Liver (tissue), 9 donors: ENCODE measurements around the gene PPP1R14C. TPM values are rescaled to one million over a fixed set of nuclear protein-coding genes. Genes with fewer than 3 reads are reported as not detected.

Experiments
- DNase-seq: peaks from one replicate; pipeline ENCODE4 v3.0.0-alpha.2; 2017; ENCODE audit warnings: low spot score
- H3K27ac ChIP-seq, 2 donors: one replicate each; pipeline ENCODE4 v1.7.0; 2013; ENCODE audit warnings: inconsistent platforms in 2 of 2, low read length in 2 of 2, control low read depth in 1 of 2, low read depth in 1 of 2, mild to moderate bottlenecking in 1 of 2
- H3K27me3 ChIP-seq, 4 donors: one replicate each; pipeline versions ENCODE4 v1.6.1 to v1.7.0; 2013; ENCODE audit warnings: low read length in 3 of 4, inconsistent platforms in 1 of 4, mild to moderate bottlenecking in 1 of 4, moderate library complexity in 1 of 4; ENCODE audit not compliant: control insufficient read depth in 4 of 4, insufficient read depth in 4 of 4
- H3K36me3 ChIP-seq, 4 donors: one replicate each; pipeline versions ENCODE4 v1.6.1 to v1.7.0; 2013; ENCODE audit warnings: low read length in 3 of 4, mild to moderate bottlenecking in 3 of 4, low read depth in 1 of 4, moderate library complexity in 1 of 4; ENCODE audit not compliant: control insufficient read depth in 4 of 4, insufficient read depth in 3 of 4
- H3K4me1 ChIP-seq, 4 donors: one replicate each; pipeline versions ENCODE4 v1.6.1 to v1.7.0; 2013; ENCODE audit warnings: low read length in 3 of 4, mild to moderate bottlenecking in 3 of 4, moderate library complexity in 1 of 4; ENCODE audit not compliant: control insufficient read depth in 4 of 4, insufficient read depth in 4 of 4
- H3K4me3 ChIP-seq, 3 donors: one replicate each; pipeline versions ENCODE4 v1.6.1 to v1.7.0; 2013; ENCODE audit warnings: low read length in 3 of 3, control low read depth in 1 of 3, low read depth in 1 of 3, mild to moderate bottlenecking in 1 of 3
- H3K9ac ChIP-seq, 2 donors: one replicate each; pipeline ENCODE4 v1.7.0; 2013; ENCODE audit warnings: low read length in 2 of 2, mild to moderate bottlenecking in 2 of 2, moderate library complexity in 2 of 2, control low read depth in 1 of 2, low read depth in 1 of 2
- H3K9me3 ChIP-seq, 4 donors: one replicate each; pipeline versions ENCODE4 v1.6.1 to v1.7.0; 2013; ENCODE audit warnings: low read length in 3 of 4; ENCODE audit not compliant: control insufficient read depth in 4 of 4
- ATF3 ChIP-seq: IDR thresholded peaks from 2 replicates; pipeline ENCODE4 v1.6.1; 2016; ENCODE audit warnings: antibody characterized with exemption
- CTCF ChIP-seq: fragments of 150-350 bp; IDR thresholded peaks from 2 replicates; pipeline ENCODE4 v1.5.1; 2017; ENCODE audit warnings: improper control_type of control experiment, low read depth, low read length; ENCODE audit not compliant: missing input control
- FOXA1 ChIP-seq: IDR thresholded peaks from 2 replicates; pipeline ENCODE4 v1.6.1; 2016; ENCODE audit warnings: antibody characterized with exemption
- GABPA ChIP-seq, 2 donors: IDR thresholded peaks in 1 of 2; conservative IDR thresholded peaks in 1 of 2; 2 replicates each; pipeline ENCODE4 v1.6.1; 2016; ENCODE audit warnings: antibody characterized with exemption in 2 of 2, mild to moderate bottlenecking in 1 of 2, moderate library complexity in 1 of 2
- HNF4A ChIP-seq, 2 donors: conservative IDR thresholded peaks; 2 replicates each; pipeline ENCODE4 v1.6.1; 2016; ENCODE audit warnings: antibody characterized with exemption in 2 of 2, mild to moderate bottlenecking in 2 of 2
- HNF4G ChIP-seq: IDR thresholded peaks from 2 replicates; pipeline ENCODE4 v1.6.1; 2016; ENCODE audit warnings: antibody characterized with exemption
- REST ChIP-seq: IDR thresholded peaks from 2 replicates; pipeline ENCODE4 v1.6.1; 2016; ENCODE audit warnings: antibody characterized with exemption, mild to moderate bottlenecking
- RXRA ChIP-seq, 2 donors: IDR thresholded peaks; 2 replicates each; pipeline ENCODE4 v1.6.1; 2017 to 2018; ENCODE audit warnings: antibody characterized with exemption in 2 of 2, mild to moderate bottlenecking in 1 of 2
- SP1 ChIP-seq: IDR thresholded peaks from 2 replicates; pipeline ENCODE4 v1.6.1; 2018; ENCODE audit warnings: antibody characterized with exemption, mild to moderate bottlenecking
- TAF1 ChIP-seq: conservative IDR thresholded peaks from 2 replicates; pipeline ENCODE4 v1.6.1; 2016; ENCODE audit warnings: antibody characterized with exemption, mild to moderate bottlenecking
- ZBTB33 ChIP-seq: IDR thresholded peaks from 2 replicates; pipeline ENCODE4 v1.6.1; 2016; ENCODE audit warnings: antibody characterized with exemption
- WGBS: extraction: QIAGEN DNeasy Blood & Tissue Kit; methylation state at CpG from one replicate; pipeline ENCODE4 v1.1.7; 2013; 5-methylcytosine and 5-hydroxymethylcytosine counted together
- polyA plus RNA-seq, 2 donors: library from polyadenylated mRNA; stranded (reverse) in 1 of 2; unstranded in 1 of 2; fragments of 200-250 nt in 1 of 2; fragments of >200 nt in 1 of 2; fragmentation: Nextera tagmentation in 1 of 2; extraction: Ambion mirVana in 1 of 2; gene quantifications; one replicate each; pipeline versions ENCODE4 v1.2.1 to v1.2.3, GENCODE V29; 2013 to 2015
- total RNA-seq, 2 donors: library from RNA; depleted of rRNA; stranded (reverse); fragments of >200 nt; gene quantifications; one replicate each; pipeline ENCODE4 v1.2.3, GENCODE V29; 2014
- donor health status: healthy.
- donor health status: healthy.
- donor health status: healthy.
- donor health status: healthy.
- donor health status: healthy.

The PPP1R14C gene
- total and polyA plus RNA-seq, 4 donors: 0.05 TPM; not detected in 3

- Histone ChIP-seq H3K4me3 (no peak overlapping the region), H3K27me3 (no peaks in the 10 kb centered on the region), H3K9me3 (no peaks in the 10 kb centered on the region), H3K27ac (no peak overlapping the region), H3K9ac (no peak overlapping the region), H3K36me3 (no peaks in the 10 kb centered on the region), H3K4me1 (peaks cover 2 to 13% (median 6%) of the 10 kb centered on the region in 4 donors)
- no peak for TF ChIP-seq FOXA1
- TF ChIP-seq SP1: no peak
- no peak for TF ChIP-seq HNF4G
- no peak for TF ChIP-seq HNF4A (conservative IDR thresholded peaks at IDR 0.05)
- TF ChIP-seq REST: no peak
- no peak for TF ChIP-seq TAF1
- no peak for TF ChIP-seq ATF3
- TF ChIP-seq CTCF: no peak
- TF ChIP-seq GABPA (IDR thresholded peaks at IDR 0.05 in 1 of 2, conservative IDR thresholded peaks at IDR 0.05 in 1 of 2): no peak
- TF ChIP-seq ZBTB33: no peak
- 97% methylated on average over 12 of the region's 12 CpGs for WGBS
- no peak for DNase-seq
Observed at GRCh38 chr6:150203378-150203777, 60.5 kb downstream of the PPP1R14C start.

- peaks cover 2 to 13% (median 6%) of the 10 kb centered on the region in 4 donors for H3K4me1 ChIP-seq
- H3K27ac ChIP-seq: no peak overlapping the region
- H3K36me3 ChIP-seq: no peaks in the 10 kb centered on the region
- no peaks in the 10 kb centered on the region for H3K9me3 ChIP-seq
- 94% methylated on average over 22 of the region's 22 CpGs for WGBS
- TF ChIP-seq RXRA (IDR thresholded peaks at IDR 0.05): no peak
- no peaks in the 10 kb centered on the region for H3K27me3 ChIP-seq
- no peak for DNase-seq
- no peak overlapping the region for H3K4me3 ChIP-seq
- H3K9ac ChIP-seq: no peak overlapping the region
Observed at GRCh38 chr6:150203871-150204545, 61.2 kb downstream of the PPP1R14C start.
